ENCODE results near the gene GRIFIN.

GRIFIN gene

GRCh38 chr7:2512713-2513112, 36.5 kb upstream of the GRIFIN start:
- no peak for DNase-seq (ENCODE audit: low read depth)

- DNase-seq (ENCODE audit: low read depth): no peak
These were observed 36.0 kb upstream of the GRIFIN start for GRCh38 chr7:2512179-2512661.

GRCh38 chr7:2511769-2512168, 35.6 kb upstream of the GRIFIN start:
- no peak for DNase-seq (ENCODE audit: low read depth)

- DNase-seq (ENCODE audit: low read depth): no peak
These were observed 34.9 kb upstream of the GRIFIN start for GRCh38 chr7:2510909-2511768.

- no peak for DNase-seq (ENCODE audit: low read depth)
These were observed 34.1 kb upstream of the GRIFIN start for GRCh38 chr7:2510130-2510776.

GRCh38 chr7:2509298-2509906, 33.2 kb upstream of the GRIFIN start:
- DNase-seq (ENCODE audit: low read depth): no peak

- DNase-seq (ENCODE audit: low read depth): peak; percentile 55
These were observed 32.4 kb upstream of the GRIFIN start for GRCh38 chr7:2508327-2509215.

GRCh38 chr7:2507917-2508306, 31.7 kb upstream of the GRIFIN start:
- DNase-seq (ENCODE audit: low read depth): no peak

GRCh38 chr7:2507208-2507916, 31.2 kb upstream of the GRIFIN start:
- DNase-seq (ENCODE audit: low read depth): no peak

- no peak for DNase-seq (ENCODE audit: low read depth)
These were observed 29.2 kb upstream of the GRIFIN start for GRCh38 chr7:2505401-2505800.

- DNase-seq (ENCODE audit: low read depth): no peak
These were observed 28.7 kb upstream of the GRIFIN start for GRCh38 chr7:2504889-2505375.

GRCh38 chr7:2504128-2504888, 28.1 kb upstream of the GRIFIN start:
- DNase-seq (ENCODE audit: low read depth): no peak

- no peak for DNase-seq (ENCODE audit: low read depth)
These were observed 27.1 kb upstream of the GRIFIN start for GRCh38 chr7:2503056-2503941.

GRCh38 chr7:2502647-2502966, 26.4 kb upstream of the GRIFIN start:
- no peak for DNase-seq (ENCODE audit: low read depth)

GRCh38 chr7:2501947-2502646, 25.9 kb upstream of the GRIFIN start:
- DNase-seq (ENCODE audit: low read depth): no peak

- DNase-seq (ENCODE audit: low read depth): no peak
These were observed 24.5 kb upstream of the GRIFIN start for GRCh38 chr7:2500701-2501100.

- DNase-seq (ENCODE audit: low read depth): no peak
These were observed 23.7 kb upstream of the GRIFIN start for GRCh38 chr7:2499719-2500430.

- DNase-seq (ENCODE audit: low read depth): no peak
These were observed 23.0 kb upstream of the GRIFIN start for GRCh38 chr7:2499181-2499580.
